ENCODE results near the gene DUSP7. TPM values are rescaled to one million over a fixed set of nuclear protein-coding genes. Genes with fewer than 3 reads are reported as not detected.

DUSP7 gene
- polyA plus RNA-seq, 1 of the 3 experiments (the other 2 are of a cell fraction): 25.8 TPM

GRCh38 chr3:52089691-52090090 is 33.3 kb upstream of the DUSP7 start:
- Histone ChIP-seq H3K9ac (peak overlapping the region; percentile 73; the same call in 1 of the 2 replicates), H3K27me3 (ENCODE audit: insufficient read depth) (no peaks in the 10 kb centered on the region), H3K4me2 (peak overlapping the region; percentile 46), H3K4me3 (ENCODE audit: low read depth in 2 of 2, low read length in 1 of 2) (no peak overlapping the region), H3K27ac (ENCODE audit: low read depth in 2 of 2, low read length in 1 of 2) (peak overlapping the region; percentile 65 to 93; a peak in 3 of 4 replicates), H3K9me3 (no peaks in the 10 kb centered on the region), H3K9me2 (no peaks in the 10 kb centered on the region), H4K20me1 (ENCODE audit: insufficient read depth) (no peaks in the 10 kb centered on the region), H3K4me1 (ENCODE audit: control insufficient read depth in 1 of 2, insufficient read depth in 2 of 2, low read depth in 1 of 2, low read length in 1 of 2) (peaks cover 28 to 56% of the 10 kb centered on the region in 2 experiments), H3F3A (replicated peaks; ENCODE audit: insufficient read depth) (peaks cover 12% of the 10 kb centered on the region), H2AFZ (ENCODE audit: low read depth) (peak overlapping the region; percentile 53; the same call in 1 of the 2 replicates), H3K36me3 (replicated peaks in 1 of 2; ENCODE audit: control insufficient read depth in 1 of 2, insufficient read depth in 2 of 2, low read length in 1 of 2) (no peaks in the 10 kb centered on the region), H3K79me2 (ENCODE audit: insufficient read depth) (no peaks in the 10 kb centered on the region; the same call in 1 of the 2 replicates)
- ChIA-PET POLR2A (no interaction called here), CTCF (no interaction called here)
- 94% methylated on average over 4 of the region's 4 CpGs for WGBS (ENCODE audit: low lambda C conversion rate)
- no peak for TF ChIP-seq FOXJ3 (CRISPR knock-in tag; IDR thresholded peaks at IDR 0.05)
- no peak for TF ChIP-seq ELF1 (IDR thresholded peaks at IDR 0.05)
- TF ChIP-seq EP300 (IDR thresholded peaks at IDR 0.05; ENCODE audit: borderline replicate concordance in 1 of 2, low read depth in 1 of 2, low read length in 1 of 2): no peak
- TF ChIP-seq NRF1 (IDR thresholded peaks at IDR 0.05; ENCODE audit: low read depth, low read length): no peak
- TF ChIP-seq TAF1 (IDR thresholded peaks at IDR 0.05; ENCODE audit: borderline replicate concordance, low read depth, low read length): no peak
- no peak for TF ChIP-seq POLR2AphosphoS5 (IDR thresholded peaks at IDR 0.05; ENCODE audit: low read depth, low read length)
- no peak for TF ChIP-seq REST (IDR thresholded peaks at IDR 0.05; ENCODE audit: low read depth, low read length)
- TF ChIP-seq ZBTB33 (IDR thresholded peaks at IDR 0.05; ENCODE audit: borderline replicate concordance, low read depth): no peak
- TF ChIP-seq EZH2phosphoT487 (IDR thresholded peaks at IDR 0.05; ENCODE audit: borderline replicate concordance, low read depth): no peak
- no peak for TF ChIP-seq SMC3 (IDR thresholded peaks at IDR 0.05; ENCODE audit: low read depth, low read length)
- no peak for TF ChIP-seq NFIC (IDR thresholded peaks at IDR 0.05; ENCODE audit: borderline replicate concordance)
- TF ChIP-seq IRF3 (IDR thresholded peaks at IDR 0.05; ENCODE audit: low read depth, low read length): no peak
- TF ChIP-seq GABPA (IDR thresholded peaks at IDR 0.05; ENCODE audit: low read depth): no peak
- TF ChIP-seq TCF12 (IDR thresholded peaks at IDR 0.05): no peak
- TF ChIP-seq, protein P1, sequence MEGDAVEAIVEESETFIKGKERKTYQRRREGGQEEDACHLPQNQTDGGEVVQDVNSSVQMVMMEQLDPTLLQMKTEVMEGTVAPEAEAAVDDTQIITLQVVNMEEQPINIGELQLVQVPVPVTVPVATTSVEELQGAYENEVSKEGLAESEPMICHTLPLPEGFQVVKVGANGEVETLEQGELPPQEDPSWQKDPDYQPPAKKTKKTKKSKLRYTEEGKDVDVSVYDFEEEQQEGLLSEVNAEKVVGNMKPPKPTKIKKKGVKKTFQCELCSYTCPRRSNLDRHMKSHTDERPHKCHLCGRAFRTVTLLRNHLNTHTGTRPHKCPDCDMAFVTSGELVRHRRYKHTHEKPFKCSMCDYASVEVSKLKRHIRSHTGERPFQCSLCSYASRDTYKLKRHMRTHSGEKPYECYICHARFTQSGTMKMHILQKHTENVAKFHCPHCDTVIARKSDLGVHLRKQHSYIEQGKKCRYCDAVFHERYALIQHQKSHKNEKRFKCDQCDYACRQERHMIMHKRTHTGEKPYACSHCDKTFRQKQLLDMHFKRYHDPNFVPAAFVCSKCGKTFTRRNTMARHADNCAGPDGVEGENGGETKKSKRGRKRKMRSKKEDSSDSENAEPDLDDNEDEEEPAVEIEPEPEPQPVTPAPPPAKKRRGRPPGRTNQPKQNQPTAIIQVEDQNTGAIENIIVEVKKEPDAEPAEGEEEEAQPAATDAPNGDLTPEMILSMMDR (IDR thresholded peaks at IDR 0.05): no peak
- TF ChIP-seq CHD2 (IDR thresholded peaks at IDR 0.05; ENCODE audit: low read length, partially characterized antibody): no peak
- TF ChIP-seq FOXM1 (IDR thresholded peaks at IDR 0.05; ENCODE audit: low read depth): no peak
- no peak for TF ChIP-seq RAD21 (IDR thresholded peaks at IDR 0.05; ENCODE audit: low read length)
- no peak for TF ChIP-seq USF2 (IDR thresholded peaks at IDR 0.05; ENCODE audit: borderline replicate concordance, low read depth, low read length)
- TF ChIP-seq, protein P2, sequence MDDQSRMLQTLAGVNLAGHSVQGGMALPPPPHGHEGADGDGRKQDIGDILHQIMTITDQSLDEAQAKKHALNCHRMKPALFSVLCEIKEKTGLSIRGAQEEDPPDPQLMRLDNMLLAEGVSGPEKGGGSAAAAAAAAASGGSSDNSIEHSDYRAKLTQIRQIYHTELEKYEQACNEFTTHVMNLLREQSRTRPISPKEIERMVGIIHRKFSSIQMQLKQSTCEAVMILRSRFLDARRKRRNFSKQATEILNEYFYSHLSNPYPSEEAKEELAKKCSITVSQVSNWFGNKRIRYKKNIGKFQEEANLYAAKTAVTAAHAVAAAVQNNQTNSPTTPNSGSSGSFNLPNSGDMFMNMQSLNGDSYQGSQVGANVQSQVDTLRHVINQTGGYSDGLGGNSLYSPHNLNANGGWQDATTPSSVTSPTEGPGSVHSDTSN (IDR thresholded peaks at IDR 0.05): no peak
- no peak for DNase-seq
